ENCODE data around the gene CSMD2.

CSMD2 gene

GRCh38 chr1:33562563-33562962 lies 602.5 kb downstream of the CSMD2 start:
- no peaks in the 10 kb centered on the region for H4K20me1 ChIP-seq (ENCODE audit: low read depth, low read length)
- H3F3A ChIP-seq (ENCODE audit: insufficient read depth) = no peaks in the 10 kb centered on the region

DNA sequence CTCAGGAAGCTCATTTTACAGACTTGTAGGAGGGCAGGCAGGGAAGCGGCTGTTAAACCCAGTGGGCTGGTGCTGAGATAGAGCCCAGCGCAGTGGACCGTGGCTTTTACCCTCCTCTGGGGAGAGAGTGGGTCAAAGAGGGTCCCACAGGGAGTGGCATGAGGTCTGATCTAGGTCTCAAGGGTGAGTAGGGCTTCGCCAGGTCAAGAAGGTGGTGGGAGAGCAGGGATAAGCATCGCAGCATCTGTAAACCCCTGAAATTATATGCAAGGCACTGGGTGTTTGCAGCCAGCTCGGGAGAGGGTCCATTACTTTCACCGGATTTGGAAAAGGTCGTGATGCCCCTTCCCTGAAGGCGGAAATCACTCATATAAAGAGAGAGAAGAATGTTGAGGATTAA lies 603.5 kb downstream of the CSMD2 start:
- H3K27me3 ChIP-seq (ENCODE audit: low read length) = 0 out of 2 replicates have a peak, but pooled peaks cover 3% of the 10 kb centered on the region
- H3K27ac ChIP-seq (ENCODE audit: low read depth, low read length) = no peak overlapping the region
- no peaks in the 10 kb centered on the region for H3K36me3 ChIP-seq (ENCODE audit: low read length)
- H3F3A ChIP-seq (ENCODE audit: insufficient read depth) = no peaks in the 10 kb centered on the region
- no peaks in the 10 kb centered on the region for H3K9me2 ChIP-seq (replicated peaks; ENCODE audit: insufficient read depth, low read length)
- H4K20me1 ChIP-seq (ENCODE audit: low read depth, low read length) = no peaks in the 10 kb centered on the region
- H3K4me2 ChIP-seq (ENCODE audit: low read depth, low read length, poor library complexity, severe bottlenecking) = no peak overlapping the region
- H3K9ac ChIP-seq (ENCODE audit: low read length) = no peak overlapping the region
- H3K4me3 ChIP-seq (ENCODE audit: insufficient read depth, low read length, poor library complexity, severe bottlenecking) = no peak overlapping the region
- TF ChIP-seq, protein P1, sequence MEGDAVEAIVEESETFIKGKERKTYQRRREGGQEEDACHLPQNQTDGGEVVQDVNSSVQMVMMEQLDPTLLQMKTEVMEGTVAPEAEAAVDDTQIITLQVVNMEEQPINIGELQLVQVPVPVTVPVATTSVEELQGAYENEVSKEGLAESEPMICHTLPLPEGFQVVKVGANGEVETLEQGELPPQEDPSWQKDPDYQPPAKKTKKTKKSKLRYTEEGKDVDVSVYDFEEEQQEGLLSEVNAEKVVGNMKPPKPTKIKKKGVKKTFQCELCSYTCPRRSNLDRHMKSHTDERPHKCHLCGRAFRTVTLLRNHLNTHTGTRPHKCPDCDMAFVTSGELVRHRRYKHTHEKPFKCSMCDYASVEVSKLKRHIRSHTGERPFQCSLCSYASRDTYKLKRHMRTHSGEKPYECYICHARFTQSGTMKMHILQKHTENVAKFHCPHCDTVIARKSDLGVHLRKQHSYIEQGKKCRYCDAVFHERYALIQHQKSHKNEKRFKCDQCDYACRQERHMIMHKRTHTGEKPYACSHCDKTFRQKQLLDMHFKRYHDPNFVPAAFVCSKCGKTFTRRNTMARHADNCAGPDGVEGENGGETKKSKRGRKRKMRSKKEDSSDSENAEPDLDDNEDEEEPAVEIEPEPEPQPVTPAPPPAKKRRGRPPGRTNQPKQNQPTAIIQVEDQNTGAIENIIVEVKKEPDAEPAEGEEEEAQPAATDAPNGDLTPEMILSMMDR (IDR thresholded peaks at IDR 0.05; ENCODE audit: insufficient read depth, low read length, poor library complexity, severe bottlenecking) = no peak
- no peaks in the 10 kb centered on the region for H3K9me3 ChIP-seq (ENCODE audit: insufficient read depth, low read length)
- H3K79me2 ChIP-seq (ENCODE audit: insufficient read depth, low read length) = no peaks in the 10 kb centered on the region
- no peak overlapping the region for H2AFZ ChIP-seq (ENCODE audit: low read depth, low read length, severe bottlenecking)

More at GRCh38 chr1:33562563-33562962, 602.5 kb downstream of the CSMD2 start:
- TF ChIP-seq EZH2phosphoT487 (conservative IDR thresholded peaks at IDR 0.05; ENCODE audit: low read length) = no peak
- TF ChIP-seq, protein P1 (IDR thresholded peaks at IDR 0.05; ENCODE audit: insufficient read depth, low read length, poor library complexity, severe bottlenecking) = no peak
- Histone ChIP-seq H3K27ac (ENCODE audit: low read depth, low read length) (no peak overlapping the region), H3K9ac (ENCODE audit: low read length) (no peak overlapping the region), H3K4me3 (ENCODE audit: insufficient read depth, low read length, poor library complexity, severe bottlenecking) (no peak overlapping the region), H3K36me3 (ENCODE audit: low read length) (no peaks in the 10 kb centered on the region), H3K9me3 (ENCODE audit: insufficient read depth, low read length) (no peaks in the 10 kb centered on the region), H3K79me2 (ENCODE audit: insufficient read depth, low read length) (no peaks in the 10 kb centered on the region), H3K4me2 (ENCODE audit: low read depth, low read length, poor library complexity, severe bottlenecking) (no peak overlapping the region), H2AFZ (ENCODE audit: low read depth, low read length, severe bottlenecking) (no peak overlapping the region), H3K9me2 (replicated peaks; ENCODE audit: insufficient read depth, low read length) (no peaks in the 10 kb centered on the region), H3K27me3 (ENCODE audit: low read length) (0 out of 2 replicates have a peak, but pooled peaks cover 3% of the 10 kb centered on the region)

- Histone ChIP-seq H3K36me3 (ENCODE audit: low read length) (no peaks in the 10 kb centered on the region), H3K79me2 (ENCODE audit: insufficient read depth, low read length) (no peaks in the 10 kb centered on the region), H3F3A (ENCODE audit: insufficient read depth) (no peaks in the 10 kb centered on the region), H4K20me1 (ENCODE audit: low read depth, low read length) (no peaks in the 10 kb centered on the region), H3K9me2 (replicated peaks; ENCODE audit: insufficient read depth, low read length) (no peaks in the 10 kb centered on the region), H3K27me3 (ENCODE audit: low read length) (0 out of 2 replicates have a peak, but pooled peaks cover 3% of the 10 kb centered on the region), H3K4me3 (ENCODE audit: insufficient read depth, low read length, poor library complexity, severe bottlenecking) (no peak overlapping the region), H3K27ac (ENCODE audit: low read depth, low read length) (no peak overlapping the region), H3K9ac (ENCODE audit: low read length) (no peak overlapping the region), H2AFZ (ENCODE audit: low read depth, low read length, severe bottlenecking) (no peak overlapping the region), H3K4me2 (ENCODE audit: low read depth, low read length, poor library complexity, severe bottlenecking) (no peak overlapping the region), H3K9me3 (ENCODE audit: insufficient read depth, low read length) (no peaks in the 10 kb centered on the region)
- TF ChIP-seq, protein P1 (IDR thresholded peaks at IDR 0.05; ENCODE audit: insufficient read depth, low read length, poor library complexity, severe bottlenecking) = no peak
- TF ChIP-seq EZH2phosphoT487 (conservative IDR thresholded peaks at IDR 0.05; ENCODE audit: low read length) = no peak
Observed at GRCh38 chr1:33560680-33561079, 604.4 kb downstream of the CSMD2 start.
